H9 (cell line): ENCODE results near the gene MYL10. TPM values are rescaled to one million over a fixed set of nuclear protein-coding genes. Genes with fewer than 3 reads are reported as not detected.

ENCODE experiments used
- DNase-seq: peaks from one replicate; pipeline ENCODE4 v3.0.0-alpha.2; 2017
- H2AFZ ChIP-seq: one replicate; pipeline ENCODE4 v1.6.1; 2013; ENCODE audit warnings: mild to moderate bottlenecking, low read length, control low read depth, moderate library complexity
- H2AK5ac ChIP-seq: 2 replicates; pipeline ENCODE4 v1.6.1; 2013; ENCODE audit warnings: low read length, control low read depth, mixed read lengths; ENCODE audit not compliant: insufficient read length
- H2BK120ac ChIP-seq: one replicate; pipeline ENCODE4 v1.6.1; 2013; ENCODE audit warnings: low read depth, mild to moderate bottlenecking, low read length, control low read depth, inconsistent platforms; ENCODE audit not compliant: poor library complexity, severe bottlenecking
- H2BK12ac ChIP-seq: 2 replicates; pipeline ENCODE4 v1.6.1; 2013; ENCODE audit warnings: low read length, control low read depth, mixed read lengths, low read depth; ENCODE audit not compliant: insufficient read length
- H2BK15ac ChIP-seq: 2 replicates; pipeline ENCODE4 v1.6.1; 2013; ENCODE audit warnings: low read depth, low read length, control low read depth
- H2BK20ac ChIP-seq: one replicate; pipeline ENCODE4 v1.6.1; 2013; ENCODE audit warnings: low read depth, mild to moderate bottlenecking, low read length, control low read depth, inconsistent platforms; ENCODE audit not compliant: poor library complexity, severe bottlenecking
- H2BK5ac ChIP-seq: 2 replicates; pipeline ENCODE4 v1.6.1; 2013; ENCODE audit warnings: low read length, control low read depth, mixed read lengths; ENCODE audit not compliant: insufficient read length
- H3K14ac ChIP-seq: 2 replicates; pipeline ENCODE4 v1.6.1; 2013; ENCODE audit warnings: low read length, control low read depth; ENCODE audit not compliant: insufficient read depth
- H3K18ac ChIP-seq: 2 replicates; pipeline ENCODE4 v1.6.1; 2013; ENCODE audit warnings: low read depth, mild to moderate bottlenecking, mixed read lengths, low read length, control low read depth; ENCODE audit not compliant: insufficient read length
- H3K23ac ChIP-seq: 2 replicates; pipeline ENCODE4 v1.6.1; 2013; ENCODE audit warnings: low read length, control low read depth, mixed read lengths, low read depth; ENCODE audit not compliant: insufficient read length
- H3K23me2 ChIP-seq: 2 replicates; pipeline ENCODE4 v1.6.1; 2013; ENCODE audit warnings: low read depth, mild to moderate bottlenecking, mixed read lengths, low read length, control low read depth; ENCODE audit not compliant: insufficient read length, poor library complexity, severe bottlenecking
- H3K27ac ChIP-seq: 2 replicates; pipeline ENCODE4 v1.5.1; 2013; ENCODE audit warnings: low read length, control low read depth, mixed read lengths, low read depth; ENCODE audit not compliant: insufficient read length
- H3K27me3 ChIP-seq: 2 replicates; pipeline ENCODE4 v1.6.1; 2013; ENCODE audit warnings: low read length, control low read depth, inconsistent platforms; ENCODE audit not compliant: insufficient read depth
- H3K4ac ChIP-seq: 2 replicates; pipeline ENCODE4 v1.6.1; 2013; ENCODE audit warnings: low read depth, mild to moderate bottlenecking, control low read depth, inconsistent platforms, low read length, moderate library complexity
- H3K4me1 ChIP-seq: 2 replicates; pipeline ENCODE4 v1.6.1; 2013; ENCODE audit warnings: low read length, control low read depth, inconsistent platforms; ENCODE audit not compliant: insufficient read depth
- H3K4me2 ChIP-seq: 2 replicates; pipeline ENCODE4 v1.6.1; 2013; ENCODE audit warnings: low read length, control low read depth, mixed read lengths; ENCODE audit not compliant: insufficient read length, insufficient read depth
- H3K56ac ChIP-seq: 2 replicates; pipeline ENCODE4 v1.6.1; 2013; ENCODE audit warnings: low read depth, mild to moderate bottlenecking, mixed read lengths, low read length, control low read depth; ENCODE audit not compliant: insufficient read length
- H3K79me1 ChIP-seq: 2 replicates; pipeline ENCODE4 v1.6.1; 2013; ENCODE audit warnings: low read depth, mild to moderate bottlenecking, moderate library complexity, low read length, control low read depth, inconsistent platforms; ENCODE audit not compliant: insufficient read depth, poor library complexity, severe bottlenecking
- H3K79me2 ChIP-seq: 2 replicates; pipeline ENCODE4 v1.6.1; 2013; ENCODE audit warnings: low read length, control low read depth, inconsistent platforms; ENCODE audit not compliant: insufficient read depth
- H3K9ac ChIP-seq: 2 replicates; pipeline ENCODE4 v1.6.1; 2013; ENCODE audit warnings: low read length, control low read depth, mixed read lengths; ENCODE audit not compliant: insufficient read length; ENCODE audit errors: extremely low read depth
- H3K9me3 ChIP-seq: one replicate; pipeline ENCODE4 v1.6.1; 2013; ENCODE audit warnings: low read depth, low read length, inconsistent platforms; ENCODE audit not compliant: control insufficient read depth
- H3T11ph ChIP-seq: one replicate; pipeline ENCODE4 v1.6.1; 2013; ENCODE audit warnings: mild to moderate bottlenecking, low read length, control low read depth, inconsistent platforms
- H4K20me1 ChIP-seq: one replicate; pipeline ENCODE4 v1.6.1; 2013; ENCODE audit not compliant: control insufficient read depth, insufficient read length, insufficient read depth
- H4K5ac ChIP-seq: 2 replicates; pipeline ENCODE4 v1.6.1; 2013; ENCODE audit warnings: low read depth, mild to moderate bottlenecking, mixed read lengths, low read length, control low read depth; ENCODE audit not compliant: insufficient read length
- H4K8ac ChIP-seq: replicated peaks from 2 replicates; pipeline ENCODE4 v1.6.1; 2013; ENCODE audit warnings: low read length, control low read depth, mixed read lengths, low read depth; ENCODE audit not compliant: insufficient read length
- H4K91ac ChIP-seq: 2 replicates; pipeline ENCODE4 v1.6.1; 2013; ENCODE audit warnings: low read depth, mild to moderate bottlenecking, moderate library complexity, mixed read lengths, low read length, control low read depth; ENCODE audit not compliant: insufficient read length
- H3K27ac Mint-ChIP-seq, 3 experiments: 2 replicates in 2 of 3; 3 replicates in 1 of 3; pipeline ENCODE4 v1.8.0; 2020 to 2021; ENCODE audit warnings: mixed read lengths in 3 of 3, mild to moderate bottlenecking in 1 of 3, moderate library complexity in 1 of 3
- H3K27me3 Mint-ChIP-seq: 2 replicates; pipeline ENCODE4 v1.8.0; 2021; ENCODE audit warnings: low read depth, mild to moderate bottlenecking, moderate library complexity, mixed read lengths
- H3K36me3 Mint-ChIP-seq, 3 experiments: 2 replicates in 2 of 3; 3 replicates in 1 of 3; pipeline ENCODE4 v1.8.0; 2020 to 2021; ENCODE audit warnings: low read depth in 3 of 3, mixed read lengths in 3 of 3; ENCODE audit not compliant: insufficient read depth in 1 of 3
- H3K4me1 Mint-ChIP-seq, 2 experiments: 2 replicates each; pipeline ENCODE4 v1.8.0; 2020; ENCODE audit warnings: mixed read lengths in 2 of 2
- H3K4me3 Mint-ChIP-seq, 2 experiments: 2 replicates in 1 of 2; 3 replicates in 1 of 2; pipeline ENCODE4 v1.8.0; 2020 to 2021; ENCODE audit warnings: mild to moderate bottlenecking in 2 of 2, mixed read lengths in 2 of 2, moderate library complexity in 1 of 2
- H3K9me3 Mint-ChIP-seq, 2 experiments: 2 replicates in 1 of 2; 3 replicates in 1 of 2; pipeline ENCODE4 v1.8.0; 2020; ENCODE audit warnings: mild to moderate bottlenecking in 2 of 2, mixed read lengths in 2 of 2, moderate library complexity in 1 of 2
- CTCF ChIP-seq: fragments of 200-600 bp; sonication (generic); conservative IDR thresholded peaks from 3 replicates; pipeline ENCODE4 v1.8.0; 2021; ENCODE audit warnings: antibody characterized with exemption, mild to moderate bottlenecking
- WGBS: extraction: QIAGEN DNeasy Blood & Tissue Kit; methylation state at CpG from one replicate; pipeline ENCODE4 v1.1.7; 2013; ENCODE audit warnings: missing lambda C conversion rate, low lambda C conversion rate, mixed read lengths; ENCODE audit not compliant: insufficient read length; ENCODE audit errors: extremely low coverage; 5-methylcytosine and 5-hydroxymethylcytosine counted together
- total RNA-seq: library from RNA; stranded (reverse); gene quantifications from 2 replicates; pipeline ENCODE4 v1.2.1, GENCODE V29; 2021

Gene MYL10
- total RNA-seq, 1 experiment from 2014 or later: 0.50 TPM

DNA sequence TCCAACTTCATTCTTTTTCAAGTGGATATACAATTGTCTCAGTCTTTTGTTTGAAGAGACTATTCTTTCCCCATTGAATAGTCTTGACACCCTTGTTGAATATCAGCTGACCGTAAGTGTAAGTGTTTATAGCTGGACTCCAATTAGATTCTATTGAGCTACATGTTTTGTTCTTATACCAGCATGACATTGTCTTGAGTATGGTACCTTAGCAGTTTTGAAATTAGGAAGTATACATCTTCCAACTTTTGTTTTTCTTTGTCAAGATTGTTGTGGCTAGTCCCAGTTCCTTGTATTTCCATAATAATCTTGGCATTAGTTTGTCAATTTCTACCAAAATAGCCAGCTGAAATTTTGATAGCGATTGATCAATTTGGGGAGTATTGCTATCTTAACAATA lies 56.9 kb downstream of the MYL10 start:
- DNase-seq: no peak
- peaks cover 14 to 22% (median 17%) of the 10 kb centered on the region in 3 experiments for H3K36me3 Mint-ChIP-seq
- Histone ChIP-seq H3K14ac (no peak overlapping the region), H3K27me3 (no peaks in the 10 kb centered on the region), H2BK12ac (no peak overlapping the region), H2BK5ac (no peak overlapping the region), H2BK20ac (no peak overlapping the region), H2BK15ac (no peak overlapping the region), H3K4me1 (no peaks in the 10 kb centered on the region), H2AK5ac (no peak overlapping the region), H3K23me2 (no peaks in the 10 kb centered on the region), H3K56ac (no peak overlapping the region), H4K91ac (no peak overlapping the region), H3K23ac (no peak overlapping the region), H4K20me1 (no peaks in the 10 kb centered on the region), H3K18ac (no peak overlapping the region), H2BK120ac (no peak overlapping the region), H3T11ph (no peak overlapping the region), H3K9me3 (no peaks in the 10 kb centered on the region), H3K4ac (no peak overlapping the region), H3K27ac (no peak overlapping the region), H4K8ac (no peak overlapping the region), H3K4me2 (no peak overlapping the region), H3K79me1 (no peaks in the 10 kb centered on the region), H3K79me2 (no peaks in the 10 kb centered on the region), H4K5ac (no peak overlapping the region), H3K9ac (no peak overlapping the region), H2AFZ (no peak overlapping the region)
- no CpG with 5 or more reads among the region's 2 CpGs for WGBS
- H3K9me3 Mint-ChIP-seq: peaks cover 31 to 33% of the 10 kb centered on the region in 2 experiments
- H3K4me3 Mint-ChIP-seq: no peak overlapping the region
- H3K4me1 Mint-ChIP-seq: peaks cover 15 to 24% of the 10 kb centered on the region in 2 experiments
- no peaks in the 10 kb centered on the region; the same call in 1 of the 2 replicates for H3K27me3 Mint-ChIP-seq
- H3K27ac Mint-ChIP-seq: no peak overlapping the region
- TF ChIP-seq CTCF: no peak
